ENCODE measurements around the gene MTX1.
"Not testable (repeated sequence)": the region's sequence is repeated elsewhere in the genome, so short reads cannot be mapped to it uniquely, and the experiment has no call there.

DNA sequence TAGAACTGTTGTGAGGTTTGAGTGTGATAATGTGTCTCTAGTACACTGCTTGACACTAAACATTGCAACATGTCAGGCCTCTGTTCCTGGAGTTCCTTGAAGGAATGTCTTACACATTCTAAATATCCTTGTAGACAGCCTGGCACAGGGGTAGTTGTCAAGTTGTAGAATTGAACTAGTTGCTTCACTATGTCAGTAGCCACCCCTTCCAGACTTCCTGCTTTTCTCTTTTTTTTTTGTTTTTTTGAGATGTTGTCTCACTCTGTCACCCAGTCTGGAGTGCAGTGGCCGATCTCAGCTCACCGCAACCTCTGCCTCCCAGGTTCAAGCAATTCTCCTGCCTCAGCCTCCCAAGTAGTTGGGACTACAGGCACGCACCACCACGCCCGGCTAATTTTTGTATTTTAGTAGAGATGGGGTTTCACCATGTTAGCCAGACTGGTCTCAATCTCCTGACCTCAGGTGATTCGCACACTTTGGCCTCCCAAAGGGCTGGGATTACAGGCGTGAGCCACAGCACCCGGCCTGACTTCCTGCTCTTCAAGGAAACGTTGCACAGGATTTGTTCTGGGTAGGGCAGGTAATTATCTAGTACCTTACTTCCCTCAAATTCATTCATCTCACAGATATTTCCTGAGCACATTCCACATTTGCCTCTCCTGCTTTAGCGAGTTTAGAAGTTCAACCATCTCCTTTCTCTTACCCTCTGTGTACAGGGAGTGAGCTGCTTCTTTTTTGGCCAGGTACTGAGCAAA, 11.9 kb downstream of the MTX1 start:
- TF ChIP-seq, protein P1, sequence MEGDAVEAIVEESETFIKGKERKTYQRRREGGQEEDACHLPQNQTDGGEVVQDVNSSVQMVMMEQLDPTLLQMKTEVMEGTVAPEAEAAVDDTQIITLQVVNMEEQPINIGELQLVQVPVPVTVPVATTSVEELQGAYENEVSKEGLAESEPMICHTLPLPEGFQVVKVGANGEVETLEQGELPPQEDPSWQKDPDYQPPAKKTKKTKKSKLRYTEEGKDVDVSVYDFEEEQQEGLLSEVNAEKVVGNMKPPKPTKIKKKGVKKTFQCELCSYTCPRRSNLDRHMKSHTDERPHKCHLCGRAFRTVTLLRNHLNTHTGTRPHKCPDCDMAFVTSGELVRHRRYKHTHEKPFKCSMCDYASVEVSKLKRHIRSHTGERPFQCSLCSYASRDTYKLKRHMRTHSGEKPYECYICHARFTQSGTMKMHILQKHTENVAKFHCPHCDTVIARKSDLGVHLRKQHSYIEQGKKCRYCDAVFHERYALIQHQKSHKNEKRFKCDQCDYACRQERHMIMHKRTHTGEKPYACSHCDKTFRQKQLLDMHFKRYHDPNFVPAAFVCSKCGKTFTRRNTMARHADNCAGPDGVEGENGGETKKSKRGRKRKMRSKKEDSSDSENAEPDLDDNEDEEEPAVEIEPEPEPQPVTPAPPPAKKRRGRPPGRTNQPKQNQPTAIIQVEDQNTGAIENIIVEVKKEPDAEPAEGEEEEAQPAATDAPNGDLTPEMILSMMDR (IDR thresholded peaks at IDR 0.05): not testable (repeated sequence)
- TF ChIP-seq POLR2A (IDR thresholded peaks at IDR 0.05): not testable (repeated sequence)

Measured in tibial nerve (tissue), 3 donors.